K562 (cell line): Measurements from ENCODE around the gene RAD51D. TPM values are rescaled to one million over a fixed set of nuclear protein-coding genes. Genes with fewer than 3 reads are reported as not detected.

Experiments used
- CC2D1A ChIP-seq: fragments of 450-650 bp; IDR thresholded peaks from 2 replicates; pipeline ENCODE4 v1.6.1; 2017; ENCODE audit warnings: mild to moderate bottlenecking
- FOXP4 ChIP-seq: sonication (generic); formaldehyde crosslinking; IDR thresholded peaks from 2 replicates; pipeline ENCODE4 v1.8.0; 2022; ENCODE audit warnings: mild to moderate bottlenecking, missing genetic modification reagents, borderline replicate concordance
- GABPA ChIP-seq: fragments of 200-800 bp; sonication (Bioruptor generic); conservative IDR thresholded peaks from 2 replicates; pipeline ENCODE4 v1.6.1; 2016; ENCODE audit warnings: low read depth, missing genetic modification characterization, missing compliant biosample characterization
- MCM7 ChIP-seq, 2 experiments: fragments of 450-650 bp; IDR thresholded peaks; 2 replicates each; pipeline ENCODE4 v1.6.1; 2016 to 2018
- NR1H2 ChIP-seq: sonication (generic); formaldehyde crosslinking; IDR thresholded peaks from 2 replicates; pipeline ENCODE4 v1.4.0; 2020; ENCODE audit warnings: mild to moderate bottlenecking, missing genetic modification reagents
- POLR2A ChIP-seq: fragments of 450-650 bp; conservative IDR thresholded peaks from 2 replicates; pipeline ENCODE4 v1.6.1; 2016
- RB1 ChIP-seq: fragments of 450-650 bp; IDR thresholded peaks from 2 replicates; pipeline ENCODE4 v1.6.1; 2017; ENCODE audit warnings: low read depth, mild to moderate bottlenecking
- SRSF3 ChIP-seq: fragments of 200-400 bp; formaldehyde crosslinking; IDR thresholded peaks from 2 replicates; pipeline ENCODE4 v1.6.1; 2016; ENCODE audit warnings: mild to moderate bottlenecking, low read length, moderate library complexity; ENCODE audit not compliant: insufficient read depth
- THRA ChIP-seq: fragments of 450-650 bp; IDR thresholded peaks from 2 replicates; pipeline ENCODE4 v1.6.1; 2017; ENCODE audit warnings: mild to moderate bottlenecking, moderate library complexity
- ZBTB11 ChIP-seq, 3 experiments: fragments of 200-800 bp in 1 of 3; fragments of 250-450 bp in 1 of 3; fragments of 450-650 bp in 1 of 3; sonication (Bioruptor Pico) in 1 of 3; sonication (Bioruptor generic) in 1 of 3; formaldehyde crosslinking in 1 of 3; IDR thresholded peaks; 2 replicates each; pipeline versions ENCODE4 v1.6.1 to v1.8.0; 2016 to 2022; ENCODE audit warnings: mild to moderate bottlenecking in 2 of 3, missing genetic modification characterization in 2 of 3, missing compliant biosample characterization in 1 of 3, moderate library complexity in 1 of 3
- ZEB2 ChIP-seq: fragments of 450-650 bp; IDR thresholded peaks from 2 replicates; pipeline ENCODE4 v1.6.1; 2016
- ZNF174 ChIP-seq: fragments of 250-450 bp; sonication (Bioruptor Pico); IDR thresholded peaks from 2 replicates; pipeline ENCODE4 v1.4.0; 2020; ENCODE audit warnings: mild to moderate bottlenecking
- ZNF253 ChIP-seq: fragments of 250-450 bp; sonication (Bioruptor Pico); conservative IDR thresholded peaks from 2 replicates; pipeline ENCODE4 v1.6.1; 2021; ENCODE audit warnings: mild to moderate bottlenecking
- ZNF436 ChIP-seq: fragments of 250-450, 450-650 bp; sonication (Bioruptor Pico); formaldehyde crosslinking; IDR thresholded peaks from 2 replicates; pipeline ENCODE4 v1.7.0; 2020; ENCODE audit warnings: mild to moderate bottlenecking
- ZNF551 ChIP-seq: fragments of 250-450 bp; sonication (Bioruptor Pico); IDR thresholded peaks from 2 replicates; pipeline ENCODE4 v1.5.0; 2021; ENCODE audit warnings: mild to moderate bottlenecking, moderate library complexity
- ZNF561 ChIP-seq: fragments of 450-650 bp; formaldehyde crosslinking; conservative IDR thresholded peaks from 2 replicates; pipeline ENCODE4 v1.4.0; 2020; ENCODE audit warnings: mild to moderate bottlenecking, moderate library complexity
- ZNF778 ChIP-seq: fragments of 450-650 bp; formaldehyde crosslinking; IDR thresholded peaks from 2 replicates; pipeline ENCODE4 v1.4.0; 2020; ENCODE audit warnings: mild to moderate bottlenecking, moderate library complexity
- polyA plus RNA-seq, 8 experiments: library from polyadenylated mRNA; depleted of rRNA in 4 of 8; stranded (reverse) in 5 of 8; unstranded in 3 of 8; fragments of >200 nt; fragmentation: Nextera tagmentation in 2 of 8; fragmentation: Illumina TruSeq in 1 of 8; extraction: Ambion mirVana in 2 of 8; extraction: Trizol in 1 of 8; gene quantifications; 2 replicates each; pipeline versions ENCODE4 v1.2.1 to v1.2.3, GENCODE V29; 2011 to 2014; ENCODE audit warnings: inconsistent platforms in 1 of 8, missing spikeins in 1 of 8
- total RNA-seq, 7 experiments: library from RNA; depleted of rRNA in 6 of 7; stranded (reverse); fragments of >200 nt in 6 of 7; fragmentation: Illumina TruSeq in 2 of 7; extraction: Trizol in 2 of 7; gene quantifications; 2 replicates each; pipeline versions ENCODE4 v1.2.1 to v1.2.3, GENCODE V29; 2011 to 2021; ENCODE audit warnings: low replicate concordance in 1 of 7

Gene RAD51D
- total and polyA plus RNA-seq, 9 of the 15 experiments (the other 6 are each of a cell fraction or from before 2014, with no cell fraction given): 2.2 to 16.9 (median 8.7) TPM

GRCh38 chr17:35051183-35051578 is 68.5 kb downstream of the RAD51D start (continued):
- TF ChIP-seq FOXP4 (CRISPR knock-in tag) (no peak), ZNF253 (CRISPR knock-in tag) (no peak), SRSF3 (no peak), THRA (no peak), ZBTB11 (CRISPR knock-in tag; IDR thresholded peaks at IDR 0.05) (0 out of 6 replicates have a peak, but pooled peaks of 1 of the 3 experiments have one; percentile 39), GABPA (tag) (peak; percentile 81), POLR2A (no peak), ZNF551 (CRISPR knock-in tag) (no peak), NR1H2 (no peak), ZNF561 (no peak), CC2D1A (no peak), ZNF436 (CRISPR knock-in tag) (no peak), MCM7 (IDR thresholded peaks at IDR 0.05) (no peak), RB1 (no peak), ZNF778 (CRISPR knock-in tag) (no peak), ZEB2 (0 out of 2 replicates have a peak, but pooled peaks have one; percentile 51), ZNF174 (CRISPR knock-in tag) (no peak)
